ENCODE results near the gene RTL5.

RTL5 gene

GRCh38 chrX:72130156-72130761, 1.5 kb downstream of the RTL5 start:
- peak; percentile 31 for FAIRE-seq

DNA sequence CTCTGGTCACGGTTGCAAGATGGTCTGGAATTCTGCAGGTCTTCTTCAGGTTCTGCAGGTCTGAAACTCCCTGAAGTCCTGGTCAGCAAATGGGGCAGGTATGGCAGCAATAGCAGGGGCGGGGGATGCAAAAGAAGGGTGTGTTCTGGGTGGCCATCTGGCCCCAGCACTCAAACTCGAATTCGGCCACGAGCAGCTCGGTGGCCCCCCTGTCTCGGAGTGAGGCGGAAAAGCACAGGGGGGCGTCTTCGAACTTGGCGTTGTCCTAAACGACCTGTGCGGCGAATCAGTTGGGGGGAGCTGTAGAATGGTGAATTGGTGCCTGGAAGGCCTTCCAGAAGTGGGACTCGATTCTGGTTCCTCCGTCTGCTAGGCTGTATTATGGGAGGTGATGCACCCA, 2.1 kb downstream of the RTL5 start:
- DNase-seq (ENCODE audit: insufficient read length, low spot score) (no peak), FAIRE-seq (no peak)

More at GRCh38 chrX:72130156-72130761, 1.5 kb downstream of the RTL5 start:
- DNase-seq (ENCODE audit: insufficient read length, low spot score), result no peak

GRCh38 chrX:72128881-72129280, 2.8 kb downstream of the RTL5 start:
- FAIRE-seq, result no peak
- DNase-seq (ENCODE audit: insufficient read length, low spot score), result peak; percentile 54

- FAIRE-seq, result no peak
- no peak for DNase-seq (ENCODE audit: insufficient read length, low spot score)
These were observed 3.4 kb downstream of the RTL5 start for GRCh38 chrX:72128183-72128834.

DNA sequence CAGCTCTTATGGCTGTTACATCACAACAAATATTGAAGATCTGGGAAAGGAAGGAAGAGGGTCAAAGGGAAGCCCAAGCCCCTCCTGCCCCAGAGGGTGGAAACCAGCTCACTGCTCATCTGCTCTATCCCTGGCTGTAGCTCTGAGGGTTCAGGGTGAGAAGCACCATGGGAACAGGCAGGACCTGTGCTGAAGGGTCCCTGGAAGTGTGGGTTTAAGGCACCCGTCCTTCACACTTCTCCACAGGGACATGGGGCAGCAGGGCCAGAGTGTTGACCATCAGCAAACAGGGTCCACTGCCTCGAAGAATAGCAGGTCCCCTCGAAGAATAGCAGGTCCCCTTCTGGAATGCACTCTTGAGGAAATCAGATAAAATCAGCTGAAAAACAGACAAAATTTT, 4.4 kb downstream of the RTL5 start:
- DNase-seq (ENCODE audit: insufficient read length, low spot score), result no peak
- no peak for FAIRE-seq

DNA sequence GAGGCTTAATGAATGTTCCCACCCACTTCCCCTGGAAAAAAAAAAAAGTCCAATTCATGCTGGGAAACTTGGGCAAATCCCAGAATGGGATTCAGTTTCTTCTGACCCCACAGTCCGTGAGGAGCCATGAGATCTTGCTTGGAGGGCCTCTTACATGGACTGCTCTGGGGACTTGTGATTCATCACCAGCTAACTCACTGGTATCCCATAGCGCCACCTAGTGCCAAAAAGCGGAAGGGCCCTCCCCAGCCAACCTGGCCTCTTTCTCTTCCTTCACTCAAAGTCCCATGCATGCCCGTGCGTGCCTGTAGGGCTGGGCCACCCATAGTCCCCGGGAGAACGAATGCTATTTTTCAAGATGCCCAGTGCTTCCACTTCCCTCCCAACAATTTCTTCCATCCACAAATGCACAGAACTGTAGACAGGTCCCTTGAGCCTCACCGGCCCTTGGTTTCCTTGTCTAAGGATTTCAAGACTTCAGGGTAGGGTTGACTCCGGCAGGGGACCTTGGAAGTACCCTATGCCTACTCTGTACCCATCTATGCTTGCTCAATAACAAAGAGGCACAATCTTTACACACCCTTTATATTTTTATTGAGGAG, 5.1 kb downstream of the RTL5 start:
- FAIRE-seq, result peak; percentile 85
- peak; percentile 95 for DNase-seq (ENCODE audit: insufficient read length, low spot score)

DNA sequence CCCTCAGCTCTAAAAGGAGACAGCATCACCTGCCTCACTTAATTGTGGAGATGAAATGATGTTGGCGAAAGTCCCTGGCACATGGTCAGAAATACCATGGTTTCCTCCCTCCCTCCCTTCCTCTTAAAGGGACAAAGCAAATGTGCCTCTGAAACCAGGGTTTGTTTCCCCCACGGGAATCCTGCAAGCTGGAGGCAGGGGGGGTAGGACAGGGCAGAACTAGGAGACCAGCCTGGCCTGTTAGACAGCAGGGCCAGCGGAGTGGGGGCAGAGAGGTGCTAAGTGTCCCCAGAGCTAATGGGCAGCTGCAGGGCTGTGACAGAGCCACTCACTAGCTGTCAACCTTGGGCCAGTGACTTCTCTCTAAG, 5.7 kb downstream of the RTL5 start:
- FAIRE-seq (no peak), DNase-seq (ENCODE audit: insufficient read length, low spot score) (no peak)

- FAIRE-seq (no peak), DNase-seq (ENCODE audit: insufficient read length, low spot score) (no peak)
These were observed 6.2 kb downstream of the RTL5 start for GRCh38 chrX:72125331-72126047.

DNA sequence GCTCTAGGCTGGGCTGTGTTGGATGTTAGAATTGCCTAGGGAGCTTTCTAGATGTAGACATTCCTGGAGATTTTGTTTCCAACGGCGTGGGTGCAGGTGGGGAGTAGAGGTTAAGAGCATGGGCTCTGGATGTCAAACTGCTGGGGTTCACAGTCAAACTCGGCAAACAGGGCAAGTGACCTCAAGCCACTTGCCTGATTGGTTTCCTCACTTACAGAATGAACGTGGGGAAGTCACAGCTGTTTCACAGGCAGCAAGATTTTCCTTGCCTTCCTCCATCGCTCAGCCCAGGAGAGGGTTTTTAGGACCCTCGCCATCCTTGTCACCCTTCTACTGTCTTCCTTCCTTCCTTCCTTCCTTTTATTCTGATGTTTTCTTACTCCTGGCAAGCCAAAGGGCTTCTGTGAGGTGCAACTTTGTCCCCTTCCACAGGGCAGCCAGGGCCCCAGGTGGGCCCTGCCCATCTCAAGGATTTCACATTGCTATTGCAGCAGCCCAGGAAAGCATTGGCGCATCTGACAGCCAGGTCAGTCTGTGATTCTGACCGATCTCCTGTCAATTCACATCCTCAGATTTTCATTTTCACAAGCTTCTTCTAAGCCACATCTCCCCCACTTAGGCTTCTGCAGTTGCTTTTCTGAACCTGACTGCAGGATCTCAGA, 7.0 kb downstream of the RTL5 start:
- DNase-seq (ENCODE audit: insufficient read length, low spot score) (no peak), FAIRE-seq (no peak)

DNA sequence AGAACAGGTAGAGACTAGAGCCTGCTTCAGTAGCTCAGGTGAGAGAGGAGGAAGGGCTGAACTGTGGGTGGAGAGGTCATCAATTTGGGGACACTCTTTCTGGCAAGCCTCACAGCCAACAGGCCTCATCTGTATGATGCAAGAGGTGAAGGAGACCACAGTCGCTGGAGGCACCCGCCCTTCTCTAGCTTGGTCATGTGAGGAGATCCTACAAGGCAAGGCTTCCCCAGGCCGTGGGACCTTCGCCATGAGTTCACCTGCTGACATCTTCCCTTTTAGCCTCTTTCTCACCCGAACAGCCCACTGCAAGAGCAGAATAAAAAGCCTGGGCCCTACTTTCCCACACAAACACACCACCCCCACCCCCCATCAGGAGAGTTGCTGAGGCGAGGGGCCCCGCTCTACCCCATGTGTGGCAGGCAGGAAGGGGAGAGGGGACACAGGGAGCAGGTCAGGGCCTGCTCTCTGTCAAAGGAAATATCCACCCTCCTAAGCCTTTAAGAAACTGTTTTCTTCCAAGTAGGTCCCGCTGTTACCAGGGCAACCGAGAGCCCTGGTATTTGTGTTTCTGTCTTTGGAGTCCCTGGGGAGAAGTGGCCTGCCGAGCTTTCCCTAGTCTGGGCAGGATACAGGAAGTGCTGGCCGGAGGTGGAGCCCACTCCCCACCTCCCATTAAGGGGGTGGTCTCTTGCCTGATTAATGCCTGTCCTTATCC, 8.1 kb downstream of the RTL5 start:
- DNase-seq (ENCODE audit: insufficient read length, low spot score) (no peak), FAIRE-seq (no peak)

GRCh38 chrX:72122621-72123337, 8.9 kb downstream of the RTL5 start:
- FAIRE-seq (peak; percentile 42), DNase-seq (ENCODE audit: insufficient read length, low spot score) (no peak)

- DNase-seq (ENCODE audit: insufficient read length, low spot score), result peak; percentile 73
- FAIRE-seq, result peak; percentile 44
These were observed 10.3 kb downstream of the RTL5 start for GRCh38 chrX:72121383-72121782.

DNA sequence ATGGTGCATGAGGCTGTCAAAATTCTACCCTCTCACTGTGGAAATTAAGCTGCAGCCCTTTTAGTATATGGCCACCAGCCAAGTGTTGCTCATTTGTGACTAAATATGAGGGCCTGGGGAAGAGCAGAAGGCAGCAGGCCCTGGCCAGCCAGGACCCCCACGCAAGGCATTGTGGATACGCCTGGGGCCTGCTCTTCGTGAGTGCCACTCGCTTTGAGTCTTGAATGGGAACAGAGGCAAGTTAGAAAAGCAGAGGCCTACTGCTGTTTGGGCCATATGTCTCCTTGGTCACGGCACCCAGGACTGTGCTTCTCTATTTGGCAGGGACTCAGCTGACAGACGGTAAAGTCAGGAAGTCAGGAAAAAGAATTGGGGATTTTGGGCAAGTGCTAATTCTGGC, 10.9 kb downstream of the RTL5 start:
- FAIRE-seq (no peak), DNase-seq (ENCODE audit: insufficient read length, low spot score) (no peak)

DNA sequence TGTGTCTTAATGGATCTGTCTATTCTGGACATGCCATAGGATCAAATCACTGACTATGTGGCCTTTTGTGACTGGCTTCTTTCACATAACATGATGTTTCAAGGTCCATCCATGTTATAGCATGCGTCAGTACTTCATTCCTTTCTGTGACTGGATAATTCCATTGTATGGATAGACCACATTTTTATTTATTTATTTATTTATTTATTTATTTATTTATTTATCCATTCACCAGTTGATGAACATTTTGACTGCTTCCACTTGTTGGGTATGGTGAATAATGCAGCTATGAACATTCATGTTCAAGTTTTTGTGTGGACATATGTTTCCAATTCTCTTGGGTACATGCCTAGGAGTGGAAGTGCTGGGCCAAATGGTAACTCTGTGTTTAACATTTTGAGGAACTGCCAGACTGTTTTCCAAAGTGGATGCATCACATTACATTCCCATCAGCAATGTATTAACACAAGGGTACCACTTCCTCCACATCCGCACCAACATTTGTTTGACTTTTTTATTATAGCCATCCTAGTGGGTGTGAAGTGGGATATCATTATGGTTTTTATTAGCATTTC, 14.0 kb downstream of the RTL5 start:
- DNase-seq (ENCODE audit: insufficient read length, low spot score) (no peak), FAIRE-seq (peak; percentile 62)

DNA sequence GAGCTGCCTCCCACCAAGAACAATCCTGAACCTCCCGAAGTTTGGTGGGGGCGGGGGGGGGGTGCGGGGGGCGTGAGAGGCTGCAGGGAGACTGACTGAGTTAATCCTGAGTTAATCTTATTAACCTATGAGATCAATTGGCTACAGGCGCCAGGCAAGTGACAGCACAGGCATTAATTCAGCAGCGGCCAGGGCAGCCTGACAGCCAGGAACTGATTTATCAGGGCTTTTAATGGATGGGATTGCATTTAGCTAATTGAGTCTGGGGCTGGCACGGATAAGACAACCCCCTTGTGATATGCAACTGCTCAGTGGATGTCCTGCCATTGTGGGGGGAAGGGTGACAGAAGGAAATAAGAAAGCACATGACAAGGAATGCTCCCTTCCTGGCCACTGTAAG, 16.3 kb downstream of the RTL5 start:
- FAIRE-seq, result no peak

DNA sequence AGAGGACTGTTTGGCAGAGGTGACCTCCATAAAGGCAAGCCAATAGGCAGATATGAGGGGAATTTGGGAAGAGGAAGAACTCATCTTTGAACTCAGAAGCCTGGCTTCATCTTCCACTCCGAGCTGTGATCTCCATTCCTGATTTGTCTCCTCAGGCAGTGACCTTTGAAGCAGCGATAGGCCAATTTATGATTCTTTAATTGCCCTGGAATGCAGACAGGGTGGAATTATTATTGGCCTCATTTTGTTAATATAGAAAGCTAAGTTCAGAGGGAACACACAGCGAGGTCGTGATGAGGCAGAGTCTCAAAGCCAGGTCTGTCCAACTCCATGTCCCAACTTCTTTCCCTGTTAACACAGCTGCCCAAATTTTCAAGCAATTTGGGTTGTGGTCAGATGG, 16.9 kb downstream of the RTL5 start:
- DNase-seq (ENCODE audit: insufficient read length, low spot score), result no peak
- FAIRE-seq, result no peak

More for the DNA sequence above, 16.3 kb downstream of the RTL5 start:
- DNase-seq (ENCODE audit: insufficient read length, low spot score), result no peak

DNA sequence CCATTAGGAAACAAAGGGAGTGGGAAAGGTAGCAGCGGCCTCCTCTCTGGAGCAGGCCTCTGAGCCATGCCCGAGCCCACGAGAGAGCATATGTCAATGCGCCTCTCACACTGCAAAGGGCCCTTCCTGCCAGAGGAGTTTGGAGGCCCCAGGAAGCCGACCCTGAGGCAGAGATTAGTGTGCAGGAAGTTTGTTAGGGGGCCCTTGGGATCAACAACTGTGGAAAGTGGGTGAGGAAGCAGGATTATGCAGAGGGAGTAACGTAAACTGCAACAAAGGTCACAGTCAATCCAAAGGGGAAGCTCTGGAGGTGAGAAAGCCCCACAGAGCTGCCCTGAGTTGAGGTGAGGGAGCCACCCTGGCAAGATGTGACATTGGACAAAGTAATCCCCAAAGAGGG, 17.4 kb downstream of the RTL5 start:
- no peak for FAIRE-seq
- no peak for DNase-seq (ENCODE audit: insufficient read length, low spot score)

GRCh38 chrX:72113461-72113860, 18.3 kb downstream of the RTL5 start:
- FAIRE-seq (no peak), DNase-seq (ENCODE audit: insufficient read length, low spot score) (no peak)

DNA sequence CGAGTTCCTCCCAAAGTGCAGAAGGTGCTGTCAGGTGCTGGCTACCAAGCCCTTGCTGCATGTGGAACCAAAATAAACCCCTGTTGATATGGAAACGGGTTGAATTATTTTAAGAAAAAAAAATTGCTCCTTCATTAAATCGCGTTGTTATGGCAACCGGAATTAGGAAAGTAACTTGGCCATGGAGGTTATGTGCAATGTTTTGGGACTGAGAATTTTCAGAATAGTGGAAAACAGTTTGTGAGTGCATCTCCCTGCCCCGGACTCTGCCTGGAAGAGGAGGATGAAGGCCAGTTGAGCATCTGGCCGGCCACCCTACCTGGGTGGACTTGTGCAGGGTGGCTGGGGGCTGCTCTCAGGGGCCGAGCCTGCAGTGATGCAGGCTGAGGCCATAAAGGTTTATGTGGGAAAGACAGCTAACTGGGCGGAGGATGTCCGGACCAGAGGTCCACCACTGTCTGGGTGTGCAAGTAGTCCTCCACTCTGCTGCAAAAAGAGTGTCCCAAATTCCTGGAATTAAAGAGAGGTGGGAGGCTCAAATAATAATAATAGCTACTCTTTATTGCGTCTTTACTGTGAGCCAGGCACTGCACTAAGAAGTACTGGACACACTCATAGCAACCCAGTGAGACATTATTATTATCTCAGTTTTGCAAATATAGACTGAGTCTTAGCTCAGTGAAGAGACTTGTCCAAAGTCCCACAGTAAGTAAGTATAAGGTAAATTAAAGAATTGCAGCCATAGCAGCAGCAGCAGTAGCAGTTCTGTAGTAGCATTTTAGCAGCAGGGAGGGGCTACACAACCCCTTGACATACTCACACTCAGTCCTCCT, 20.6 kb downstream of the RTL5 start:
- FAIRE-seq, result no peak
- DNase-seq (ENCODE audit: insufficient read length, low spot score), result no peak
